ENCODE data around the gene ACOX2. TPM values are rescaled to one million over a fixed set of nuclear protein-coding genes. Genes with fewer than 3 reads are reported as not detected.

Gene ACOX2
- total RNA-seq, 2 donors from 2014 or later, result not detected

- H3K4me3 Mint-ChIP-seq, result no peak overlapping the region
- ATAC-seq (no peak), DNase-seq (ENCODE audit: low spot score) (no peak)
- no peaks in the 10 kb centered on the region for H3K4me1 Mint-ChIP-seq (ENCODE audit: low read depth in 2 of 2)
- H3K27me3 Mint-ChIP-seq, result no peaks in the 10 kb centered on the region
- H3K36me3 Mint-ChIP-seq, result no peaks in the 10 kb centered on the region
- H3K27ac Mint-ChIP-seq, result no peak overlapping the region
- H3K9me3 Mint-ChIP-seq, result no peaks in the 10 kb centered on the region
Measured at GRCh38 chr3:58521917-58522631, 14.9 kb downstream of the ACOX2 start.

GRCh38 chr3:58521336-58521670 is 15.7 kb downstream of the ACOX2 start:
- H3K4me1 Mint-ChIP-seq (ENCODE audit: low read depth in 2 of 2), result no peaks in the 10 kb centered on the region

GRCh38 chr3:58520403-58521335 is 16.3 kb downstream of the ACOX2 start:
- DNase-seq (ENCODE audit: low spot score) (no peak), ATAC-seq (peak; percentile 55 to 57)
- no peaks in the 10 kb centered on the region for H3K27me3 Mint-ChIP-seq
- no peaks in the 10 kb centered on the region for H3K4me1 Mint-ChIP-seq (ENCODE audit: low read depth in 2 of 2)
- no peak overlapping the region for H3K4me3 Mint-ChIP-seq
- no peaks in the 10 kb centered on the region for H3K9me3 Mint-ChIP-seq
- no peaks in the 10 kb centered on the region for H3K36me3 Mint-ChIP-seq
- no peak overlapping the region for H3K27ac Mint-ChIP-seq

More at GRCh38 chr3:58521336-58521670, 15.7 kb downstream of the ACOX2 start:
- no peak for DNase-seq (ENCODE audit: low spot score)
- H3K9me3 Mint-ChIP-seq, result no peaks in the 10 kb centered on the region
- no peak overlapping the region for H3K27ac Mint-ChIP-seq
- no peak overlapping the region for H3K4me3 Mint-ChIP-seq
- H3K36me3 Mint-ChIP-seq, result no peaks in the 10 kb centered on the region
- ATAC-seq, result peak in 1 of 2 donors; percentile 16
- no peaks in the 10 kb centered on the region for H3K27me3 Mint-ChIP-seq

- ATAC-seq (no peak), DNase-seq (ENCODE audit: low spot score) (no peak)
- H3K27ac Mint-ChIP-seq, result no peak overlapping the region
- H3K36me3 Mint-ChIP-seq, result no peaks in the 10 kb centered on the region
- H3K4me1 Mint-ChIP-seq (ENCODE audit: low read depth in 2 of 2), result no peaks in the 10 kb centered on the region
- H3K27me3 Mint-ChIP-seq, result no peaks in the 10 kb centered on the region
- no peaks in the 10 kb centered on the region for H3K9me3 Mint-ChIP-seq
- H3K4me3 Mint-ChIP-seq, result no peak overlapping the region
Measured at GRCh38 chr3:58519668-58520402, 17.2 kb downstream of the ACOX2 start.

GRCh38 chr3:58518291-58518789 is 18.6 kb downstream of the ACOX2 start:
- no peak for DNase-seq (ENCODE audit: low spot score)
- Mint-ChIP-seq H3K4me3 (no peak overlapping the region), H3K4me1 (ENCODE audit: low read depth in 2 of 2) (no peaks in the 10 kb centered on the region), H3K9me3 (no peaks in the 10 kb centered on the region), H3K27ac (no peak overlapping the region), H3K27me3 (no peaks in the 10 kb centered on the region), H3K36me3 (no peaks in the 10 kb centered on the region)
- ATAC-seq, result no peak

GRCh38 chr3:58514405-58514804 is 22.6 kb downstream of the ACOX2 start:
- H3K4me1 Mint-ChIP-seq (ENCODE audit: low read depth in 2 of 2), result no peaks in the 10 kb centered on the region
- H3K27ac Mint-ChIP-seq, result no peak overlapping the region

GRCh38 chr3:58508437-58508836 is 28.6 kb downstream of the ACOX2 start:
- H3K27ac Mint-ChIP-seq, result no peak overlapping the region
- H3K4me1 Mint-ChIP-seq (ENCODE audit: low read depth in 2 of 2), result peaks cover 8 to 11% of the 10 kb centered on the region in 2 donors
- no peaks in the 10 kb centered on the region for H3K27me3 Mint-ChIP-seq
- no peaks in the 10 kb centered on the region for H3K36me3 Mint-ChIP-seq
- H3K4me3 Mint-ChIP-seq, result no peak overlapping the region
- ATAC-seq (no peak), DNase-seq (ENCODE audit: low spot score) (no peak)
- H3K9me3 Mint-ChIP-seq, result no peaks in the 10 kb centered on the region

More at GRCh38 chr3:58514405-58514804, 22.6 kb downstream of the ACOX2 start:
- DNase-seq (ENCODE audit: low spot score) (no peak), ATAC-seq (no peak)
- no peak overlapping the region for H3K4me3 Mint-ChIP-seq
- no peaks in the 10 kb centered on the region for H3K36me3 Mint-ChIP-seq
- H3K9me3 Mint-ChIP-seq, result no peaks in the 10 kb centered on the region
- H3K27me3 Mint-ChIP-seq, result no peaks in the 10 kb centered on the region

- ATAC-seq (peak in 1 of 2 donors; percentile 53), DNase-seq (ENCODE audit: low spot score) (no peak)
- Mint-ChIP-seq H3K27me3 (no peaks in the 10 kb centered on the region), H3K4me1 (ENCODE audit: low read depth in 2 of 2) (peaks cover 8 to 11% of the 10 kb centered on the region in 2 donors), H3K9me3 (no peaks in the 10 kb centered on the region), H3K27ac (no peak overlapping the region), H3K36me3 (no peaks in the 10 kb centered on the region), H3K4me3 (no peak overlapping the region)
Measured at GRCh38 chr3:58507356-58508078, 29.5 kb downstream of the ACOX2 start.

GRCh38 chr3:58502872-58503271 is 34.1 kb downstream of the ACOX2 start:
- no peak for ATAC-seq
- no peak for DNase-seq (ENCODE audit: low spot score)
- H3K27me3 Mint-ChIP-seq, result no peaks in the 10 kb centered on the region

GRCh38 chr3:58497097-58497496 is 39.9 kb downstream of the ACOX2 start:
- DNase-seq (ENCODE audit: low spot score) (no peak), ATAC-seq (no peak)
- Mint-ChIP-seq H3K9me3 (no peaks in the 10 kb centered on the region), H3K36me3 (peaks cover 5% of the 10 kb centered on the region), H3K4me1 (ENCODE audit: low read depth in 2 of 2) (peaks cover 22 to 25% of the 10 kb centered on the region in 2 donors), H3K27me3 (no peaks in the 10 kb centered on the region), H3K27ac (no peak overlapping the region), H3K4me3 (no peak overlapping the region)

More at GRCh38 chr3:58502872-58503271, 34.1 kb downstream of the ACOX2 start:
- peaks cover 9 to 10% of the 10 kb centered on the region in 2 donors for H3K4me1 Mint-ChIP-seq (ENCODE audit: low read depth in 2 of 2)
- H3K9me3 Mint-ChIP-seq, result no peaks in the 10 kb centered on the region
- H3K27ac Mint-ChIP-seq, result no peak overlapping the region
- H3K36me3 Mint-ChIP-seq, result peaks cover 5% of the 10 kb centered on the region
- H3K4me3 Mint-ChIP-seq, result no peak overlapping the region

GRCh38 chr3:58496206-58496857 is 40.7 kb downstream of the ACOX2 start:
- H3K4me3 Mint-ChIP-seq, result no peak overlapping the region
- H3K4me1 Mint-ChIP-seq (ENCODE audit: low read depth in 2 of 2), result peaks cover 25 to 28% of the 10 kb centered on the region in 2 donors
- peaks cover 0 to 2% of the 10 kb centered on the region in 2 donors for H3K27me3 Mint-ChIP-seq
- DNase-seq (ENCODE audit: low spot score) (no peak), ATAC-seq (no peak)
- no peak overlapping the region for H3K27ac Mint-ChIP-seq
- H3K9me3 Mint-ChIP-seq, result no peaks in the 10 kb centered on the region
- H3K36me3 Mint-ChIP-seq, result peaks cover 5% of the 10 kb centered on the region

- ATAC-seq (no peak), DNase-seq (ENCODE audit: low spot score) (no peak)
- no peak overlapping the region for H3K4me3 Mint-ChIP-seq
- no peaks in the 10 kb centered on the region for H3K36me3 Mint-ChIP-seq
- H3K27ac Mint-ChIP-seq, result no peak overlapping the region
- peaks cover 0 to 3% of the 10 kb centered on the region in 2 donors for H3K27me3 Mint-ChIP-seq
- no peaks in the 10 kb centered on the region for H3K9me3 Mint-ChIP-seq
- peaks cover 28 to 34% of the 10 kb centered on the region in 2 donors for H3K4me1 Mint-ChIP-seq (ENCODE audit: low read depth in 2 of 2)
Measured at GRCh38 chr3:58495101-58495500, 41.9 kb downstream of the ACOX2 start.
